Nephron (organoid): Measurements from ENCODE around the gene SAP30L.

Source experiments
- H3K27ac Mint-ChIP-seq, 3 experiments: 2 replicates each; pipeline ENCODE4 v1.8.0; 2020; ENCODE audit warnings: mixed read lengths in 3 of 3, mild to moderate bottlenecking in 2 of 3, moderate library complexity in 1 of 3
- H3K27me3 Mint-ChIP-seq: 2 replicates; pipeline ENCODE4 v1.8.0; 2021; ENCODE audit warnings: low read depth, mild to moderate bottlenecking, moderate library complexity, mixed read lengths
- H3K36me3 Mint-ChIP-seq: 2 replicates; pipeline ENCODE4 v1.8.0; 2020; ENCODE audit warnings: low read depth, mixed read lengths
- H3K4me1 Mint-ChIP-seq: 2 replicates; pipeline ENCODE4 v1.8.0; 2020; ENCODE audit warnings: mixed read lengths
- H3K4me3 Mint-ChIP-seq, 3 experiments: 2 replicates each; pipeline ENCODE4 v1.8.0; 2020; ENCODE audit warnings: mild to moderate bottlenecking in 3 of 3, mixed read lengths in 3 of 3, moderate library complexity in 2 of 3
- H3K9me3 Mint-ChIP-seq: 2 replicates; pipeline ENCODE4 v1.8.0; 2020; ENCODE audit warnings: mixed read lengths
- TF ChIP-seq, protein P1 (sequence below), 3 experiments: fragments of 200-600 bp; sonication (generic); IDR thresholded peaks; one replicate each; pipeline ENCODE4 v1.5.0; 2021; ENCODE audit warnings: antibody characterized with exemption in 3 of 3; ENCODE audit not compliant: unreplicated experiment in 3 of 3

The SAP30L gene

DNA sequence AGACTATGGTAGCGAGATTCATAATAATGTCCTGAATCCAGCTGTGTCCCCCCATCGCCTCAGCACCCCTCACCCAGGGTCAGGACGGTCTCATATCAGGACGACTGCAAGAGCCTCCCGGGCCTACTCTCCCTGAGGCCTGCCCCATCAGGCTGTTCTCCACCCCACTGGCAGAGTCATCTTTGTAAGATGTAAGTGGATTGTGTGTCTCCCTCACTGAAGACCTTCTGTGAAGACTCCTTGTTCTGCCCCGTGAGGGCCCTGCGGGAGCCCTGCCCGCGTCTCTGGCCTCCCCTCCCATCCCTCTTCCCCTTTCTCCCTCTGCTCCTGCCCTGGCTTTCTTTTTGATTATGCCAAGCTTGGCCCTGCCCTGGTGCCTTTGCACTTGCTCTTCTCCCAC lies 43.9 kb upstream of the SAP30L start:
- TF ChIP-seq, protein P1, sequence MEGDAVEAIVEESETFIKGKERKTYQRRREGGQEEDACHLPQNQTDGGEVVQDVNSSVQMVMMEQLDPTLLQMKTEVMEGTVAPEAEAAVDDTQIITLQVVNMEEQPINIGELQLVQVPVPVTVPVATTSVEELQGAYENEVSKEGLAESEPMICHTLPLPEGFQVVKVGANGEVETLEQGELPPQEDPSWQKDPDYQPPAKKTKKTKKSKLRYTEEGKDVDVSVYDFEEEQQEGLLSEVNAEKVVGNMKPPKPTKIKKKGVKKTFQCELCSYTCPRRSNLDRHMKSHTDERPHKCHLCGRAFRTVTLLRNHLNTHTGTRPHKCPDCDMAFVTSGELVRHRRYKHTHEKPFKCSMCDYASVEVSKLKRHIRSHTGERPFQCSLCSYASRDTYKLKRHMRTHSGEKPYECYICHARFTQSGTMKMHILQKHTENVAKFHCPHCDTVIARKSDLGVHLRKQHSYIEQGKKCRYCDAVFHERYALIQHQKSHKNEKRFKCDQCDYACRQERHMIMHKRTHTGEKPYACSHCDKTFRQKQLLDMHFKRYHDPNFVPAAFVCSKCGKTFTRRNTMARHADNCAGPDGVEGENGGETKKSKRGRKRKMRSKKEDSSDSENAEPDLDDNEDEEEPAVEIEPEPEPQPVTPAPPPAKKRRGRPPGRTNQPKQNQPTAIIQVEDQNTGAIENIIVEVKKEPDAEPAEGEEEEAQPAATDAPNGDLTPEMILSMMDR (IDR thresholded peaks at IDR 0.05; ENCODE audit: unreplicated experiment in 3 of 3): no peak
- no peaks in the 10 kb centered on the region for H3K9me3 Mint-ChIP-seq
- no peak overlapping the region for H3K27ac Mint-ChIP-seq
- no peak overlapping the region for H3K4me3 Mint-ChIP-seq
- peaks cover 10% of the 10 kb centered on the region for H3K27me3 Mint-ChIP-seq
- H3K36me3 Mint-ChIP-seq: no peaks in the 10 kb centered on the region
- H3K4me1 Mint-ChIP-seq: peaks cover 8% of the 10 kb centered on the region

DNA sequence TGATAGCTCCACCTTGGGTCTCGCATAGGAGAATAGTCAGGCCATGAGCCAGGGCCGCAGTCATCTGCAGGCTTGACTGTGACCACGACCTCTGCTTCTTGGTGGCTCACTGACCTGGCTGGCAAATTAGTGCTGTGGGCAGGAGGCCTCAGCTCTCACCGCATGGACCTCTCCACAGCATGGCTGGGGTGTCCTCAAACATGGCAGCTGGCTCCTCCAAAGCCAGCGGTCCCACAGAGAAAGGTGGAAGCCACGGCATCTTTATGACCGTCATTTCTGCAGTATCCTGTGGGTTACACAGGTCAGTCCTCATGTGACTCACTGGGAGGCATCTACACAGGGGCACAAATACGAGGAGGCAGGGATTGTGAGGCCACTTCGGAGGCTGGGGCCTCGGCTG lies 43.2 kb upstream of the SAP30L start:
- no peak overlapping the region for H3K27ac Mint-ChIP-seq
- TF ChIP-seq, protein P1 (IDR thresholded peaks at IDR 0.05; ENCODE audit: unreplicated experiment in 3 of 3): no peak
- no peaks in the 10 kb centered on the region for H3K36me3 Mint-ChIP-seq
- H3K4me1 Mint-ChIP-seq: peaks cover 8% of the 10 kb centered on the region
- no peak overlapping the region for H3K4me3 Mint-ChIP-seq
- H3K27me3 Mint-ChIP-seq: peaks cover 12% of the 10 kb centered on the region
- H3K9me3 Mint-ChIP-seq: no peaks in the 10 kb centered on the region

DNA sequence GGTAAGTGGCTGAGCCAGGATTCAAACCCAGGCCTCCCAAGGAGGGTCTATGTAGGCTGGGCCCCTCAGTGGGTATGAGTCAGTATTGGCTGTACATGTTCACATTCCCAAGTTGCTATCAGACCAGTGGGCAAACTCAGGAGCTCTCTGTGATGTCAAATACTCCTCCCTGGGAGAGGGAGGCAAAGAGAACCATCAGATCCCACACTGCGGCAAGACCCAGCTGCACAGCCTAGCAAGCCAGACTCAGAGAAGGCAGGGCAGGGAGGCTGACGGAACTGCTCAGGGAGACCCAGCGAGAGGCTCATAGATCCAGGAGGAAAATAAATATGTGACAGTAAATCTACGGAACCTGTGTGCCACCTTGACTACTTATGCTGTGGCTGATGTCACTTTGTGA lies 42.6 kb upstream of the SAP30L start:
- TF ChIP-seq, protein P1 (IDR thresholded peaks at IDR 0.05; ENCODE audit: unreplicated experiment in 3 of 3): no peak
- H3K36me3 Mint-ChIP-seq: no peaks in the 10 kb centered on the region
- no peaks in the 10 kb centered on the region for H3K9me3 Mint-ChIP-seq
- peaks cover 8% of the 10 kb centered on the region for H3K4me1 Mint-ChIP-seq
- peaks cover 18% of the 10 kb centered on the region for H3K27me3 Mint-ChIP-seq
- no peak overlapping the region for H3K4me3 Mint-ChIP-seq
- no peak overlapping the region for H3K27ac Mint-ChIP-seq

DNA sequence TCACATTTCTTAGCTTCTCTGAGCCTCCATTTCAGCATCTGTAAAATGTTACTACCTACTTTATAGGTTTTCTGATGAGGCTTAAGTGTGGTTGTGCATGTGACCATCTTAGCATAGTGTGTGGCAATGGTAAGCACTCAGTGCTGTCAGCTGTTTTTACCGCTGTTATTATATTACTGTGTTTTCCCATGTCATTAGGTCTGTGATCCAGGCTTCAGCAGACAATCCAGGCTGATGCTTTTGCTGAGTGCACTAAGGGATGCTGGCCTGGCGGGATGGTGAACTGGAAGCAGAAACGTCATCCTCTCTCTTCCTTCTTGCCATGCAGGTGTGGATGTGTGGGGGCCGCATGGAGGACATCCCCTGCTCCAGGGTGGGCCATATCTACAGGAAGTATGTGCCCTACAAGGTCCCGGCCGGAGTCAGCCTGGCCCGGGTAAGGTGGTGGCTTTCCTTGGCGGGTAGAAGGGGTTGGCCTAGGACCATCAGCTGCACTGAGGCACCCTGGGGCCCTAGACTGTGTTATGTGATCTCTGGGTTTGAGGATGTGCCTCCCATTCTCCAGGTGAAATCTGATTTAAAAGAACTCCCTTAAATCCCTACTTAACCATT lies 41.9 kb upstream of the SAP30L start:
- Mint-ChIP-seq H3K36me3 (no peaks in the 10 kb centered on the region), H3K4me3 (no peak overlapping the region), H3K27ac (peak overlapping the region in 1 of 3 experiments; percentile 61), H3K27me3 (peaks cover 18% of the 10 kb centered on the region), H3K9me3 (no peaks in the 10 kb centered on the region), H3K4me1 (peaks cover 8% of the 10 kb centered on the region)
- TF ChIP-seq, protein P1 (IDR thresholded peaks at IDR 0.05; ENCODE audit: unreplicated experiment in 3 of 3): no peak

DNA sequence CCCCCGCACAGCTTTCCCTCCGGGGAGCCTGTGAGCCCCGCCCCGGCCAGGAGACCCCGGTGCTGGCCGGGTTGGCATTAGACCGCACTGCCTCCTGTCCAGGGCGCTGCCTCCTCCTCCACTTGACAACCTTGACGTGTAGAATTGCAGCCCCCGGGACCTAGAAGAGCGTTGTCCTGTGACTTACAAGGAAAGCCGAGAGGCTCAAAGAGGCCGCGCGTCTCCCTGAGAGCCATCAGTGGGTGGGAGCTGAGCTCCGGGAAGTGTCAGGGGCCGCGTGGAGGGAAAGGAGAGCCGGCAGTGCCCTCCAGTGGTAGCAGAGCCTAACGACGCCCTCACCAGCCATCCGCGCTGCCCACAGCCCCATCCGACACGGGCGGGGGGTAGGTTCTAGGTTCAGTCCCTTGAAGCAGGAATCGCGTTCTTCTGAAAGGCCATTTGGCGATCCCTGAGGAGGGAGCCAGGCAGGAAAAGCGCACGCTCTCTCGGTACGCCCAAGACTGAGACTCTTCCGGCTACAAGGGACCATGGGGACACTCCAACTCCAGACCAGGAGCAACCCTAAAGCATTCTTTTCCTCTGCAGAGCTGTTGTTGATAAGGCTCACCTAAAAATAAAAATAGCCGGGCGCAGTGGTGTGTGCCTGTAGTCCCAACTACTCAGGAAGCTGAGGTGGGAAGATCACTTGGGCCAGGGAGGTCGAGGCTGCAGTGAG lies 40.6 kb upstream of the SAP30L start:
- H3K27ac Mint-ChIP-seq: peak overlapping the region in 1 of 3 experiments; percentile 13
- TF ChIP-seq, protein P1 (IDR thresholded peaks at IDR 0.05; ENCODE audit: unreplicated experiment in 3 of 3): peak; percentile 88 to 93 (median 90)
- peaks cover 8% of the 10 kb centered on the region for H3K4me1 Mint-ChIP-seq
- H3K36me3 Mint-ChIP-seq: no peaks in the 10 kb centered on the region
- peak overlapping the region; percentile 75 to 81 (median 79) for H3K4me3 Mint-ChIP-seq
- no peaks in the 10 kb centered on the region for H3K9me3 Mint-ChIP-seq
- H3K27me3 Mint-ChIP-seq: peaks cover 18% of the 10 kb centered on the region

DNA sequence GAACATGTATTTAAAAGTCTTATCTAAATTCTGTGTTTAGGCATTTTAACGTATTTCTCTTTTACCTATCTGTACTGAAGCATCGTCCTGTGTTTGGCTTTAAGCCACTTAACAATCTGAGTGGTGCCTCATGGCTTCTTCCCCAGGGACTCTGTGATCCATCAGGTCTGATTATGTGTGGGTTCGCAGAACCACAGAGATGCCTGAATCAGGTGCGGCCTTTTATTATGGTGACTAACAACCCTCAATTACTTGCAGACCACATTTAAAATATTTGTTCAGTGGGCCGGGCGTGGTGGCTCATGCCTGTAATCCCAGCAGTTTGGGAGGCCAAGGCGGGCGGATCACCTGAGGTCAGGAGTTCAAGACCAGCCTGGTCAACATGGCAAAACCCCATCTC lies 39.6 kb upstream of the SAP30L start:
- H3K36me3 Mint-ChIP-seq: peaks cover 4% of the 10 kb centered on the region
- no peaks in the 10 kb centered on the region for H3K9me3 Mint-ChIP-seq
- TF ChIP-seq, protein P1 (IDR thresholded peaks at IDR 0.05; ENCODE audit: unreplicated experiment in 3 of 3): no peak
- peaks cover 8% of the 10 kb centered on the region for H3K4me1 Mint-ChIP-seq
- H3K4me3 Mint-ChIP-seq: no peak overlapping the region
- H3K27ac Mint-ChIP-seq: no peak overlapping the region
- H3K27me3 Mint-ChIP-seq: peaks cover 18% of the 10 kb centered on the region
